H1 (cell line): Measurements from ENCODE around the gene ELAVL1. TPM values are rescaled to one million over a fixed set of nuclear protein-coding genes. Genes with fewer than 3 reads are reported as not detected.

Experiments
- CTCF ChIA-PET: fragments of 300-600 bp; sonication (Branson Sonifier 250); formaldehyde crosslinking; loops from one replicate; lab custom pipeline; 2021; ENCODE audit not compliant: partially characterized antibody; lab: Charles Lee
- POLR2A ChIA-PET: fragments of 300-600 bp; sonication (Branson Sonifier 250); formaldehyde crosslinking; loops from one replicate; lab custom pipeline; 2021; ENCODE audit warnings: inconsistent platforms; ENCODE audit not compliant: partially characterized antibody; lab: Charles Lee
- DNase-seq, 2 experiments: peaks; one replicate each; pipeline versions ENCODE4 v3.0.0 to v3.0.0-alpha.2; 2010 to 2022; ENCODE audit warnings: low spot score in 2 of 2, low read depth in 1 of 2, mixed read lengths in 1 of 2
- FAIRE-seq: peaks from 2 replicates; lab custom pipeline; 2011; peaks lifted over from hg19 to GRCh38; lab: Jason Lieb, UNC
- H2AFZ ChIP-seq: 2 replicates; pipeline ENCODE4 v1.8.1; 2012; ENCODE audit warnings: low read length, inconsistent platforms
- H2AK5ac ChIP-seq: 2 replicates; pipeline ENCODE4 v1.6.1; 2013; ENCODE audit warnings: low read depth, low read length
- H2BK120ac ChIP-seq: replicated peaks from 2 replicates; pipeline ENCODE3; 2013; ENCODE audit warnings: low read depth, low read length, inconsistent platforms
- H2BK12ac ChIP-seq: 2 replicates; pipeline ENCODE4 v1.6.1; 2013; ENCODE audit warnings: low read depth, low read length
- H2BK15ac ChIP-seq: 2 replicates; pipeline ENCODE4 v1.6.1; 2013; ENCODE audit warnings: low read length
- H2BK20ac ChIP-seq: 2 replicates; pipeline ENCODE4 v1.6.1; 2013; ENCODE audit warnings: low read length
- H2BK5ac ChIP-seq: 2 replicates; pipeline ENCODE4 v1.6.1; 2013; ENCODE audit warnings: low read depth, low read length
- H3K14ac ChIP-seq: 2 replicates; pipeline ENCODE4 v1.6.1; 2013; ENCODE audit warnings: inconsistent platforms; ENCODE audit not compliant: insufficient read length
- H3K18ac ChIP-seq: 2 replicates; pipeline ENCODE4 v1.6.1; 2013; ENCODE audit warnings: low read length; ENCODE audit errors: extremely low read depth
- H3K23ac ChIP-seq: 2 replicates; pipeline ENCODE4 v1.6.1; 2013; ENCODE audit warnings: inconsistent platforms; ENCODE audit not compliant: insufficient read length
- H3K23me2 ChIP-seq: 2 replicates; pipeline ENCODE4 v1.6.1; 2013; ENCODE audit warnings: low read depth, low read length
- H3K27ac ChIP-seq: 2 replicates; pipeline ENCODE4 v1.6.1; 2011; ENCODE audit warnings: low read depth, low read length, inconsistent platforms
- H3K27me3 ChIP-seq, 4 experiments: replicated peaks in 1 of 4; 1 replicate in 1 of 4; 2 replicates in 3 of 4; pipeline versions ENCODE4 v1.6.1 to v1.8.1; 2011 to 2013; ENCODE audit warnings: low read length in 3 of 4, mild to moderate bottlenecking in 3 of 4, inconsistent platforms in 2 of 4, mixed read lengths in 2 of 4, moderate library complexity in 1 of 4; ENCODE audit not compliant: control insufficient read depth in 3 of 4, insufficient read depth in 3 of 4; ENCODE audit errors: extremely low read depth in 1 of 4
- H3K36me3 ChIP-seq, 4 experiments: 2 replicates each; pipeline versions ENCODE4 v1.6.1 to v1.8.1; 2011 to 2013; ENCODE audit warnings: mild to moderate bottlenecking in 4 of 4, low read length in 3 of 4, moderate library complexity in 2 of 4, control low read depth in 1 of 4, inconsistent platforms in 1 of 4; ENCODE audit not compliant: insufficient read depth in 4 of 4, control insufficient read depth in 2 of 4
- H3K4ac ChIP-seq: replicated peaks from 2 replicates; pipeline ENCODE3; 2013; ENCODE audit warnings: low read length, low read depth, mixed read lengths, inconsistent platforms; ENCODE audit not compliant: insufficient read length
- H3K4me1 ChIP-seq, 4 experiments: replicated peaks in 1 of 4; 1 replicate in 1 of 4; 2 replicates in 3 of 4; pipeline versions ENCODE4 v1.6.1 to v1.8.1; 2011 to 2013; ENCODE audit warnings: low read length in 3 of 4, inconsistent platforms in 2 of 4, mixed read lengths in 1 of 4; ENCODE audit not compliant: insufficient read depth in 4 of 4, control insufficient read depth in 3 of 4
- H3K4me2 ChIP-seq, 2 experiments: 2 replicates each; pipeline versions ENCODE4 v1.6.1 to v1.8.1; 2011 to 2013; ENCODE audit warnings: low read depth in 2 of 2, low read length in 2 of 2, control low read depth in 1 of 2, inconsistent platforms in 1 of 2, mild to moderate bottlenecking in 1 of 2; ENCODE audit not compliant: insufficient read depth in 1 of 2
- H3K4me3 ChIP-seq, 4 experiments: fragments of 200-600, 300-600 bp in 1 of 4; sonication (generic), shearing (Covaris generic), sonication (Bioruptor Twin) in 1 of 4; 2 replicates each; pipeline versions ENCODE4 v1.5.1 to v1.8.1; 2011 to 2016; ENCODE audit warnings: low read length in 4 of 4, low read depth in 3 of 4, control low read depth in 2 of 4, inconsistent platforms in 2 of 4, mild to moderate bottlenecking in 2 of 4, mixed read lengths in 1 of 4, moderate library complexity in 1 of 4; ENCODE audit not compliant: insufficient read depth in 2 of 4; ENCODE audit errors: extremely low read depth in 1 of 4
- H3K56ac ChIP-seq: replicated peaks from 2 replicates; pipeline ENCODE3; 2013; ENCODE audit warnings: low read depth, mild to moderate bottlenecking, mixed read lengths, low read length, inconsistent platforms; ENCODE audit not compliant: insufficient read length
- H3K79me1 ChIP-seq: 2 replicates; pipeline ENCODE4 v1.6.1; 2013; ENCODE audit warnings: low read depth, low read length, control low read depth
- H3K79me2 ChIP-seq, 2 experiments: 2 replicates each; pipeline versions ENCODE4 v1.6.1 to v1.8.1; 2012 to 2013; ENCODE audit warnings: low read length in 2 of 2, mild to moderate bottlenecking in 2 of 2, inconsistent platforms in 1 of 2; ENCODE audit not compliant: insufficient read depth in 2 of 2, control insufficient read depth in 1 of 2
- H3K9ac ChIP-seq, 4 experiments: replicated peaks in 1 of 4; 1 replicate in 1 of 4; 2 replicates in 3 of 4; pipeline versions ENCODE4 v1.6.1 to v1.8.1; 2011 to 2013; ENCODE audit warnings: low read depth in 3 of 4, low read length in 3 of 4, control low read depth in 2 of 4, mild to moderate bottlenecking in 2 of 4, moderate library complexity in 2 of 4, inconsistent platforms in 1 of 4; ENCODE audit errors: extremely low read depth in 1 of 4
- H3K9me3 ChIP-seq, 2 experiments: 2 replicates each; pipeline versions ENCODE4 v1.6.1 to v1.8.1; 2012 to 2013; ENCODE audit warnings: mild to moderate bottlenecking in 2 of 2, moderate library complexity in 2 of 2, control low read depth in 1 of 2, inconsistent platforms in 1 of 2, low read depth in 1 of 2, low read length in 1 of 2, mixed read lengths in 1 of 2; ENCODE audit not compliant: insufficient read depth in 2 of 2
- H4K20me1 ChIP-seq, 2 experiments: replicated peaks in 1 of 2; 2 replicates each; pipeline versions ENCODE3 to v1.8.1; 2011 to 2013; ENCODE audit warnings: inconsistent platforms in 2 of 2, low read length in 2 of 2, mild to moderate bottlenecking in 1 of 2; ENCODE audit not compliant: insufficient read depth in 2 of 2, control insufficient read depth in 1 of 2
- H4K5ac ChIP-seq: 2 replicates; pipeline ENCODE4 v1.6.1; 2013; ENCODE audit warnings: low read length, low read depth, mixed read lengths, inconsistent platforms; ENCODE audit not compliant: insufficient read length
- H4K8ac ChIP-seq: 2 replicates; pipeline ENCODE4 v1.8.0; 2013; ENCODE audit warnings: mild to moderate bottlenecking, moderate library complexity, low read length, inconsistent platforms; ENCODE audit not compliant: insufficient read depth; ENCODE audit errors: extremely low read depth
- H4K91ac ChIP-seq: replicated peaks from 2 replicates; pipeline ENCODE3; 2013; ENCODE audit warnings: low read length, mixed read lengths, inconsistent platforms; ENCODE audit not compliant: insufficient read length
- MAFK ChIP-seq: IDR thresholded peaks from 2 replicates; pipeline ENCODE4 v1.6.1; 2012; ENCODE audit warnings: low read depth, mild to moderate bottlenecking, improper control_type of control experiment, low read length
- MAX ChIP-seq: IDR thresholded peaks from 2 replicates; pipeline ENCODE4 v1.6.1; 2012; ENCODE audit warnings: inconsistent platforms
- PHF8 ChIP-seq: fragments of 200-600 bp; sonication (generic); conservative IDR thresholded peaks from 2 replicates; pipeline ENCODE4 v1.7.1; 2012; ENCODE audit warnings: low read depth, mild to moderate bottlenecking, inconsistent platforms, low read length, moderate library complexity
- RNF2 ChIP-seq: fragments of 200-900, 300-1000 bp; sonication (generic); IDR thresholded peaks from 2 replicates; pipeline ENCODE4 v1.7.1; 2016; ENCODE audit warnings: borderline replicate concordance, low read depth, mild to moderate bottlenecking, antibody characterized with exemption, low read length; ENCODE audit not compliant: poor library complexity, severe bottlenecking; ENCODE audit errors: missing control alignments
- RXRA ChIP-seq: IDR thresholded peaks from 2 replicates; pipeline ENCODE4 v1.6.1; 2011; ENCODE audit warnings: low read depth, mild to moderate bottlenecking, low read length, moderate library complexity; ENCODE audit not compliant: insufficient read depth
- SIX5 ChIP-seq: IDR thresholded peaks from 2 replicates; pipeline ENCODE4 v1.6.1; 2011; ENCODE audit warnings: mild to moderate bottlenecking, low read depth, low read length
- SP1 ChIP-seq: IDR thresholded peaks from 2 replicates; pipeline ENCODE4 v1.6.1; 2011; ENCODE audit warnings: low read depth, low read length
- SP2 ChIP-seq: IDR thresholded peaks from 2 replicates; pipeline ENCODE4 v1.6.1; 2012; ENCODE audit warnings: mild to moderate bottlenecking, low read length, inconsistent platforms
- SP4 ChIP-seq: IDR thresholded peaks from 2 replicates; pipeline ENCODE4 v1.6.1; 2012; ENCODE audit warnings: low read length, inconsistent platforms
- TAF1 ChIP-seq: IDR thresholded peaks from 2 replicates; pipeline ENCODE4 v1.6.1; 2011; ENCODE audit warnings: mild to moderate bottlenecking, low read depth, low read length
- TBP ChIP-seq: IDR thresholded peaks from 2 replicates; pipeline ENCODE4 v1.6.1; 2011; ENCODE audit warnings: low read depth, low read length, improper control_type of control experiment
- TCF12 ChIP-seq: IDR thresholded peaks from 2 replicates; pipeline ENCODE4 v1.6.1; 2011; ENCODE audit warnings: low read depth, mild to moderate bottlenecking, low read length
- TEAD4 ChIP-seq: IDR thresholded peaks from 2 replicates; pipeline ENCODE4 v1.6.1; 2012; ENCODE audit warnings: low read depth, low read length, inconsistent platforms, mixed read lengths
- USF2 ChIP-seq: IDR thresholded peaks from 2 replicates; pipeline ENCODE4 v1.6.1; 2011; ENCODE audit warnings: low read length, improper control_type of control experiment
- WGBS, 2 experiments: shearing (Covaris generic) in 1 of 2; methylation state at CpG; one replicate each; pipeline versions ENCODE4 v1.1.6 to v1.1.7; 2013 to 2015; ENCODE audit warnings: low lambda C conversion rate in 2 of 2, mixed read lengths in 2 of 2, inconsistent platforms in 1 of 2, low coverage in 1 of 2, missing lambda C conversion rate in 1 of 2; ENCODE audit not compliant: insufficient replicate concordance in 2 of 2, insufficient coverage in 1 of 2, insufficient read length in 1 of 2; ENCODE audit errors: extremely low coverage in 1 of 2, missing lambda C conversion rate in 1 of 2; 5-methylcytosine and 5-hydroxymethylcytosine counted together
- polyA plus RNA-seq, 7 experiments: library from polyadenylated mRNA; depleted of rRNA in 3 of 7; stranded (reverse) in 5 of 7; unstranded in 2 of 7; fragments of >200 nt in 5 of 7; fragments of 200-250 nt in 2 of 7; gene quantifications; 1 replicate in 5 of 7; 2 replicates in 1 of 7; 4 replicates in 1 of 7; pipeline versions ENCODE4 v1.2.1 to v1.2.3, GENCODE V29; 2011 to 2013; ENCODE audit warnings: missing spikeins in 2 of 7, mixed read lengths in 2 of 7
- total RNA-seq: library from RNA; stranded (reverse); fragmentation: NEBNext Ultra II Directional; extraction: Animal tissue kit (Norgen Biotek cat#: 25700); gene quantifications from 2 replicates; pipeline ENCODE4 v1.2.1, GENCODE V29; 2021

Gene ELAVL1
- total and polyA plus RNA-seq, 2 of the 8 experiments (the other 6 are each of a cell fraction or from before 2014, with no cell fraction given) = 56.7 to 163 TPM

- Histone ChIP-seq H2BK15ac (no peak overlapping the region), H3K79me2 (no peaks in the 10 kb centered on the region), H3K56ac (no peak overlapping the region), H3K4me3 (no peak overlapping the region), H4K91ac (no peak overlapping the region), H3K79me1 (no peaks in the 10 kb centered on the region), H3K27me3 (peaks cover 0 to 2% (median 0%) of the 10 kb centered on the region in 4 experiments; a peak in 1 of 7 replicates), H3K4me2 (no peak overlapping the region), H3K9me3 (no peaks in the 10 kb centered on the region), H3K9ac (no peak overlapping the region), H3K23me2 (no peaks in the 10 kb centered on the region), H2BK12ac (no peak overlapping the region), H3K23ac (no peak overlapping the region), H2BK5ac (no peak overlapping the region), H2BK20ac (no peak overlapping the region), H3K36me3 (no peaks in the 10 kb centered on the region), H2AK5ac (no peak overlapping the region), H2BK120ac (no peak overlapping the region), H3K14ac (no peak overlapping the region), H3K18ac (no peak overlapping the region), H4K8ac (no peak overlapping the region), H3K27ac (no peak overlapping the region), H2AFZ (no peak overlapping the region), H3K4ac (no peak overlapping the region), H4K20me1 (no peaks in the 10 kb centered on the region), H3K4me1 (no peaks in the 10 kb centered on the region), H4K5ac (no peak overlapping the region)
- CTCF ChIA-PET = interaction anchor here (0.9 to 4.4 kb wide), 2 partner anchors 24 to 27 kb away, joined by 3 to 21 read pairs; no protein-coding TSS in a partner anchor
- no peak for DNase-seq
- TF ChIP-seq SIX5 (no peak), PHF8 (no peak), TCF12 (no peak), RXRA (no peak), TBP (no peak), MAFK (no peak), TEAD4 (no peak), SP4 (no peak), SP2 (no peak), USF2 (no peak), MAX (no peak), SP1 (no peak), TAF1 (no peak), RNF2 (no peak)
- POLR2A ChIA-PET = no interaction called here
- FAIRE-seq = no peak
- 80% methylated on average over 7 of the region's 7 CpGs; no CpG with 5 or more reads in 1 of the 2 experiments for WGBS, 2 experiments
Measured at GRCh38 chr19:8041531-8041931, 36.1 kb upstream of the ELAVL1 start.
